Left ventricle myocardium inferior (tissue), 1 donor: Measurements from ENCODE around the gene CDKL5. TPM values are rescaled to one million over a fixed set of nuclear protein-coding genes. Genes with fewer than 3 reads are reported as not detected.

Experiments
- DNase-seq: peaks from one replicate; pipeline ENCODE4 v3.0.0-alpha.2; 2020
- H3K27ac ChIP-seq: fragments of 200-600 bp; replicated peaks from 2 replicates; pipeline ENCODE4 v1.8.0; 2021
- H3K27me3 ChIP-seq: fragments of 200-600 bp; 2 replicates; pipeline ENCODE4 v1.8.0; 2021; ENCODE audit warnings: low read depth
- H3K36me3 ChIP-seq: fragments of 200-600 bp; 2 replicates; pipeline ENCODE4 v1.8.0; 2021
- H3K4me1 ChIP-seq: fragments of 200-600 bp; 2 replicates; pipeline ENCODE4 v1.8.0; 2021
- H3K4me3 ChIP-seq: fragments of 200-600 bp; 2 replicates; pipeline ENCODE4 v1.8.0; 2021; ENCODE audit warnings: mild to moderate bottlenecking, moderate library complexity
- H3K9me3 ChIP-seq: fragments of 200-600 bp; replicated peaks from 2 replicates; pipeline ENCODE4 v1.8.0; 2021
- CTCF ChIP-seq: fragments of 200-600 bp; IDR thresholded peaks from 2 replicates; pipeline ENCODE4 v1.8.0; 2021; ENCODE audit warnings: antibody characterized with exemption, mild to moderate bottlenecking, borderline replicate concordance
- intact Hi-C: fragments of 100-400 bp; cut with micrococcal nuclease; formaldehyde crosslinking; loops from one replicate; pipeline ENCODE4 v1.11.0; 2022
- total RNA-seq: library from RNA; stranded (reverse); fragmentation: NEBNext Ultra II Directional; extraction: Animal tissue kit (Norgen Biotek cat#: 25700); gene quantifications from one replicate; pipeline ENCODE4 v1.2.1, GENCODE V29; 2021
- donor health status: DM: no; HTN: yes; CAD: no; lungs with severe emphysema.

Gene CDKL5
- total RNA-seq, 1 donor from 2014 or later, result 9.3 TPM

GRCh38 chrX:18401848-18402213 lies 23.6 kb upstream of the CDKL5 start:
- intact Hi-C loops, result no loop called here
- H3K27ac ChIP-seq, result no peak overlapping the region

GRCh38 chrX:18406531-18407266 lies 18.7 kb upstream of the CDKL5 start:
- DNase-seq, result no peak
- Histone ChIP-seq H3K4me1 (no peaks in the 10 kb centered on the region), H3K4me3 (no peak overlapping the region), H3K9me3 (no peaks in the 10 kb centered on the region), H3K27ac (no peak overlapping the region), H3K36me3 (no peaks in the 10 kb centered on the region), H3K27me3 (no peaks in the 10 kb centered on the region)
- intact Hi-C loops, result no loop called here
- TF ChIP-seq CTCF, result no peak

More at GRCh38 chrX:18401848-18402213, 23.6 kb upstream of the CDKL5 start:
- no peaks in the 10 kb centered on the region for H3K9me3 ChIP-seq
- H3K27me3 ChIP-seq, result no peaks in the 10 kb centered on the region
- no peak for DNase-seq
- no peaks in the 10 kb centered on the region for H3K36me3 ChIP-seq
- H3K4me1 ChIP-seq, result no peaks in the 10 kb centered on the region
- H3K4me3 ChIP-seq, result no peak overlapping the region
- no peak for TF ChIP-seq CTCF

GRCh38 chrX:18410038-18410437 lies 15.4 kb upstream of the CDKL5 start:
- intact Hi-C loops, result no loop called here
- TF ChIP-seq CTCF, result peak; percentile 50
- no peak overlapping the region for H3K27ac ChIP-seq

GRCh38 chrX:18415386-18415785 lies 10.0 kb upstream of the CDKL5 start:
- no peak overlapping the region for H3K27ac ChIP-seq
- no peaks in the 10 kb centered on the region for H3K36me3 ChIP-seq
- no peaks in the 10 kb centered on the region for H3K9me3 ChIP-seq
- H3K4me1 ChIP-seq, result no peaks in the 10 kb centered on the region
- no peak overlapping the region for H3K4me3 ChIP-seq
- intact Hi-C loops, result no loop called here
- H3K27me3 ChIP-seq, result no peaks in the 10 kb centered on the region
- TF ChIP-seq CTCF, result no peak
- no peak for DNase-seq

More at GRCh38 chrX:18410038-18410437, 15.4 kb upstream of the CDKL5 start:
- no peak for DNase-seq
- H3K9me3 ChIP-seq, result no peaks in the 10 kb centered on the region
- no peak overlapping the region for H3K4me3 ChIP-seq
- H3K36me3 ChIP-seq, result no peaks in the 10 kb centered on the region
- no peaks in the 10 kb centered on the region for H3K27me3 ChIP-seq
- H3K4me1 ChIP-seq, result no peaks in the 10 kb centered on the region

- Histone ChIP-seq H3K27ac (no peak overlapping the region), H3K4me1 (no peaks in the 10 kb centered on the region), H3K9me3 (no peaks in the 10 kb centered on the region), H3K27me3 (no peaks in the 10 kb centered on the region), H3K4me3 (no peak overlapping the region), H3K36me3 (no peaks in the 10 kb centered on the region)
- intact Hi-C loops, result no loop called here
- no peak for DNase-seq
- no peak for TF ChIP-seq CTCF
Measured at GRCh38 chrX:18422325-18422724, 3.1 kb upstream of the CDKL5 start.
